GM23338 (cell line): ENCODE measurements around the gene LIMA1. TPM values are rescaled to one million over a fixed set of nuclear protein-coding genes. Genes with fewer than 3 reads are reported as not detected.

ENCODE experiments used
- ATAC-seq: fragments of 200-7000 bp; cut with Tn5 transposase; 3 replicates; pipeline ENCODE4 v1.9.1; 2020
- DNase-seq: peaks from one replicate; pipeline ENCODE4 v3.0.0-alpha.2; 2015; ENCODE audit warnings: low spot score
- H2AFZ ChIP-seq: fragments of 200-600 bp; sonication (generic); 2 replicates; pipeline ENCODE4 v1.8.0; 2016; ENCODE audit warnings: antibody characterized with exemption, mild to moderate bottlenecking, moderate library complexity
- H3F3A ChIP-seq: fragments of 200-600 bp; sonication (generic); replicated peaks from 2 replicates; pipeline ENCODE4 v1.8.0; 2017; ENCODE audit warnings: antibody characterized with exemption, mixed run types, low read depth
- H3K27ac ChIP-seq: fragments of 200-600 bp; sonication (generic); 2 replicates; pipeline ENCODE4 v1.6.1; 2016; ENCODE audit warnings: low read depth
- H3K27me3 ChIP-seq: fragments of 200-600 bp; sonication (generic); 2 replicates; pipeline ENCODE4 v1.8.0; 2016; ENCODE audit warnings: mild to moderate bottlenecking, mixed run types, moderate library complexity; ENCODE audit not compliant: insufficient read depth
- H3K36me3 ChIP-seq: fragments of 200-600 bp; sonication (generic); 2 replicates; pipeline ENCODE4 v1.8.0; 2016; ENCODE audit warnings: mild to moderate bottlenecking; ENCODE audit not compliant: insufficient read depth
- H3K4me1 ChIP-seq: fragments of 200-600 bp; sonication (generic); 2 replicates; pipeline ENCODE4 v1.8.0; 2016; ENCODE audit warnings: mild to moderate bottlenecking, moderate library complexity; ENCODE audit not compliant: insufficient read depth
- H3K4me2 ChIP-seq: fragments of 200-600 bp; sonication (generic); 2 replicates; pipeline ENCODE4 v1.7.1; 2017; ENCODE audit warnings: mixed run types
- H3K4me3 ChIP-seq: fragments of 200-600 bp; sonication (generic); 2 replicates; pipeline ENCODE4 v1.6.1; 2016; ENCODE audit warnings: mixed run types
- H3K79me2 ChIP-seq: fragments of 200-600 bp; sonication (generic); replicated peaks from 2 replicates; pipeline ENCODE4 v1.8.0; 2017; ENCODE audit warnings: mild to moderate bottlenecking; ENCODE audit not compliant: insufficient read depth
- H3K9me2 ChIP-seq: fragments of 200-600 bp; sonication (generic); 2 replicates; pipeline ENCODE4 v1.8.0; 2017; ENCODE audit not compliant: insufficient read depth
- H4K20me1 ChIP-seq: fragments of 200-600 bp; sonication (generic); replicated peaks from 2 replicates; pipeline ENCODE4 v1.8.0; 2017; ENCODE audit warnings: mild to moderate bottlenecking; ENCODE audit not compliant: insufficient read depth
- H3K27ac Mint-ChIP-seq: 2 replicates; pipeline ENCODE4 v1.8.0; 2020; ENCODE audit warnings: inconsistent platforms, mild to moderate bottlenecking, moderate library complexity, mixed read lengths
- H3K27me3 Mint-ChIP-seq: 3 replicates; pipeline ENCODE4 v1.8.0; 2022; ENCODE audit warnings: low read depth, mild to moderate bottlenecking, moderate library complexity, mixed read lengths, inconsistent platforms; ENCODE audit not compliant: insufficient read depth, poor library complexity
- H3K36me3 Mint-ChIP-seq: 3 replicates; pipeline ENCODE4 v1.8.0; 2021; ENCODE audit warnings: low read depth, mild to moderate bottlenecking, inconsistent platforms, moderate library complexity, mixed read lengths
- H3K4me1 Mint-ChIP-seq: 3 replicates; pipeline ENCODE4 v1.8.0; 2020; ENCODE audit warnings: mild to moderate bottlenecking, inconsistent platforms, mixed read lengths
- H3K4me3 Mint-ChIP-seq: 3 replicates; pipeline ENCODE4 v1.8.0; 2021; ENCODE audit warnings: moderate library complexity, mild to moderate bottlenecking, inconsistent platforms, mixed read lengths
- H3K9me3 Mint-ChIP-seq: 3 replicates; pipeline ENCODE4 v1.8.0; 2020; ENCODE audit warnings: moderate library complexity, mild to moderate bottlenecking, inconsistent platforms, mixed read lengths
- CREB1 ChIP-seq: fragments of 250-450 bp; sonication (Bioruptor Pico); IDR thresholded peaks from 2 replicates; pipeline ENCODE4 v1.5.0; 2020; ENCODE audit warnings: low read depth, mild to moderate bottlenecking, moderate library complexity
- CTCF ChIP-seq, 2 experiments: fragments of 200-600 bp in 1 of 2; sonication (generic) in 1 of 2; conservative IDR thresholded peaks; 2 replicates each; pipeline versions ENCODE4 v1.5.1 to v1.6.1; 2016 to 2017; ENCODE audit warnings: antibody characterized with exemption in 2 of 2, low read depth in 2 of 2, mild to moderate bottlenecking in 2 of 2, moderate library complexity in 1 of 2
- ETS1 ChIP-seq: IDR thresholded peaks from 2 replicates; pipeline ENCODE4 v1.6.1; 2016; ENCODE audit warnings: antibody characterized with exemption
- EZH2 ChIP-seq: fragments of 200-600 bp; sonication (generic); IDR thresholded peaks from one replicate; pipeline ENCODE4 v1.8.0; 2017; ENCODE audit warnings: antibody characterized with exemption, mild to moderate bottlenecking, low read depth; ENCODE audit not compliant: unreplicated experiment
- EZH2phosphoT487 ChIP-seq: fragments of 200-600 bp; sonication (generic); IDR thresholded peaks from one replicate; pipeline ENCODE4 v1.8.1; 2018; ENCODE audit warnings: antibody characterized with exemption; ENCODE audit not compliant: unreplicated experiment
- NANOG ChIP-seq: IDR thresholded peaks from 2 replicates; pipeline ENCODE4 v1.6.1; 2016; ENCODE audit warnings: antibody characterized with exemption, borderline replicate concordance
- STAT1 ChIP-seq: IDR thresholded peaks from one replicate; pipeline ENCODE4 v1.6.1; 2016; ENCODE audit warnings: antibody characterized with exemption; ENCODE audit not compliant: unreplicated experiment
- ZNF114 ChIP-seq: fragments of 250-450 bp; sonication (Bioruptor Pico); IDR thresholded peaks from 2 replicates; pipeline ENCODE4 v1.5.0; 2020; ENCODE audit warnings: mild to moderate bottlenecking, moderate library complexity
- ZNF331 ChIP-seq: fragments of 250-450 bp; sonication (Bioruptor Pico); IDR thresholded peaks from 2 replicates; pipeline ENCODE4 v1.5.0; 2020; ENCODE audit warnings: low read depth, mild to moderate bottlenecking, moderate library complexity
- ZNF462 ChIP-seq: fragments of 250-450 bp; sonication (Bioruptor Pico); IDR thresholded peaks from 2 replicates; pipeline ENCODE4 v1.5.0; 2020; ENCODE audit warnings: mild to moderate bottlenecking, moderate library complexity
- polyA plus RNA-seq: library from polyadenylated mRNA; unstranded; fragments of >200 nt; fragmentation: Nextera tagmentation; extraction: Ambion mirVana; gene quantifications from 2 replicates; pipeline ENCODE4 v1.2.1, GENCODE V29; 2016
- total RNA-seq: library from RNA; depleted of rRNA; stranded (reverse); fragments of >200 nt; shearing (Covaris generic); gene quantifications from 2 replicates; pipeline ENCODE4 v1.2.3, GENCODE V29; 2014

LIMA1 gene
- total and polyA plus RNA-seq, 2 experiments from 2014 or later, result 27.7 to 29.6 TPM

- TF ChIP-seq ZNF462 (CRISPR knock-in tag) (no peak), CREB1 (CRISPR knock-in tag) (no peak), ETS1 (no peak), CTCF (conservative IDR thresholded peaks at IDR 0.05; ENCODE audit: low read depth in 2 of 2) (no peak)
Observed at GRCh38 chr12:50285253-50285652, 1.9 kb upstream of the LIMA1 start (continued).

- peaks cover 4% of the 10 kb centered on the region for H3K27me3 Mint-ChIP-seq
- peaks cover 3% of the 10 kb centered on the region for H3K4me1 Mint-ChIP-seq
- ATAC-seq (peak; percentile 74), DNase-seq (no peak)
- Histone ChIP-seq H3K4me2 (peak overlapping the region; percentile 87), H3K9me2 (no peaks in the 10 kb centered on the region), H3K27me3 (peaks cover 12% of the 10 kb centered on the region; the same call in 1 of the 2 replicates), H3K4me3 (peak overlapping the region; percentile 80), H3K4me1 (peaks cover 11% of the 10 kb centered on the region), H4K20me1 (no peaks in the 10 kb centered on the region), H3K36me3 (no peaks in the 10 kb centered on the region), H3K79me2 (no peaks in the 10 kb centered on the region), H3K27ac (no peak overlapping the region), H3F3A (peaks cover 6% of the 10 kb centered on the region; the same call in 1 of the 2 replicates), H2AFZ (peak overlapping the region; percentile 98)
- H3K4me3 Mint-ChIP-seq, result peak overlapping the region; percentile 76
- H3K36me3 Mint-ChIP-seq, result no peaks in the 10 kb centered on the region
- H3K27ac Mint-ChIP-seq, result no peak overlapping the region
- TF ChIP-seq ZNF114 (CRISPR knock-in tag) (no peak), CTCF (conservative IDR thresholded peaks at IDR 0.05; ENCODE audit: low read depth in 2 of 2) (no peak), NANOG (no peak), STAT1 (no peak), EZH2 (peak; percentile 28), EZH2phosphoT487 (no peak), ZNF331 (CRISPR knock-in tag) (no peak)
- H3K9me3 Mint-ChIP-seq, result no peaks in the 10 kb centered on the region; the same call in 2 of the 3 replicates
Observed at GRCh38 chr12:50282721-50283228, 545 bp downstream of the LIMA1 start.
